HFFc6 (cell line): ENCODE data around the gene NR6A1. TPM values are rescaled to one million over a fixed set of nuclear protein-coding genes. Genes with fewer than 3 reads are reported as not detected.
A peak's percentile ranks its signal among the peaks of the same experiment; 100 is the strongest.

ENCODE experiments used
- DNase-seq: peaks from one replicate; pipeline ENCODE4 v3.0.0-alpha.2; 2018
- H3K27ac Mint-ChIP-seq: 2 replicates; pipeline ENCODE4 v1.8.0; 2020; ENCODE audit warnings: mild to moderate bottlenecking, mixed read lengths
- H3K27me3 Mint-ChIP-seq: 2 replicates; pipeline ENCODE4 v1.8.0; 2021; ENCODE audit warnings: mild to moderate bottlenecking, moderate library complexity, mixed read lengths; ENCODE audit not compliant: insufficient read depth
- H3K36me3 Mint-ChIP-seq: 2 replicates; pipeline ENCODE4 v1.8.0; 2021; ENCODE audit warnings: low read depth, mixed read lengths
- H3K4me1 Mint-ChIP-seq: 2 replicates; pipeline ENCODE4 v1.8.0; 2020; ENCODE audit warnings: low read depth, mixed read lengths
- H3K4me3 Mint-ChIP-seq: 2 replicates; pipeline ENCODE4 v1.8.0; 2020; ENCODE audit warnings: mild to moderate bottlenecking, moderate library complexity, mixed read lengths
- H3K9me3 Mint-ChIP-seq: 2 replicates; pipeline ENCODE4 v1.8.0; 2020; ENCODE audit warnings: mild to moderate bottlenecking, mixed read lengths
- CTCF ChIP-seq: fragments of 200-600 bp; sonication (generic); IDR thresholded peaks from 2 replicates; pipeline ENCODE4 v1.5.0; 2021; ENCODE audit warnings: antibody characterized with exemption, mild to moderate bottlenecking
- total RNA-seq, 6 experiments: library from RNA; stranded (reverse); fragmentation: NEBNext Ultra II Directional; extraction: Animal tissue kit (Norgen Biotek cat#: 25700); gene quantifications; 2 replicates in 1 of 6; 3 replicates in 5 of 6; pipeline ENCODE4 v1.2.3, GENCODE V29; 2021

Gene NR6A1
- total RNA-seq, 6 experiments from 2014 or later: 0.05 to 0.26 (median 0.13) TPM

- Mint-ChIP-seq H3K4me1 (no peaks in the 10 kb centered on the region), H3K4me3 (no peak overlapping the region), H3K9me3 (no peaks in the 10 kb centered on the region), H3K27ac (no peak overlapping the region), H3K36me3 (no peaks in the 10 kb centered on the region), H3K27me3 (peaks cover 46% of the 10 kb centered on the region)
- TF ChIP-seq CTCF: no peak
- DNase-seq: no peak
Observed at GRCh38 chr9:124483481-124483880, 287.6 kb downstream of the NR6A1 start.

GRCh38 chr9:124482431-124483031, 288.6 kb downstream of the NR6A1 start:
- no peak for TF ChIP-seq CTCF
- DNase-seq: no peak
- Mint-ChIP-seq H3K27me3 (peaks cover 41% of the 10 kb centered on the region), H3K36me3 (no peaks in the 10 kb centered on the region), H3K4me1 (no peaks in the 10 kb centered on the region), H3K27ac (no peak overlapping the region), H3K9me3 (no peaks in the 10 kb centered on the region), H3K4me3 (no peak overlapping the region)

GRCh38 chr9:124481115-124481514, 290.0 kb downstream of the NR6A1 start:
- no peak for TF ChIP-seq CTCF
- Mint-ChIP-seq H3K27me3 (peaks cover 30% of the 10 kb centered on the region), H3K4me3 (no peak overlapping the region), H3K36me3 (no peaks in the 10 kb centered on the region), H3K4me1 (no peaks in the 10 kb centered on the region), H3K27ac (no peak overlapping the region), H3K9me3 (no peaks in the 10 kb centered on the region)
- DNase-seq: no peak

GRCh38 chr9:124480621-124480981, 290.5 kb downstream of the NR6A1 start:
- peak; percentile 65 for TF ChIP-seq CTCF
- Mint-ChIP-seq H3K27ac (no peak overlapping the region), H3K36me3 (no peaks in the 10 kb centered on the region), H3K4me1 (no peaks in the 10 kb centered on the region), H3K27me3 (peaks cover 26% of the 10 kb centered on the region), H3K4me3 (no peak overlapping the region), H3K9me3 (no peaks in the 10 kb centered on the region)
- no peak for DNase-seq

- no peak for DNase-seq
- no peak overlapping the region for H3K4me3 Mint-ChIP-seq
- H3K4me1 Mint-ChIP-seq: no peaks in the 10 kb centered on the region
- H3K27ac Mint-ChIP-seq: no peak overlapping the region
- no peaks in the 10 kb centered on the region for H3K36me3 Mint-ChIP-seq
- no peaks in the 10 kb centered on the region for H3K9me3 Mint-ChIP-seq
- H3K27me3 Mint-ChIP-seq: peaks cover 21% of the 10 kb centered on the region
- TF ChIP-seq CTCF: no peak
Observed at GRCh38 chr9:124479947-124480620, 291.0 kb downstream of the NR6A1 start.
